B cell (primary cell): Measurements from ENCODE around the gene TMEM156. TPM values are rescaled to one million over a fixed set of nuclear protein-coding genes. Genes with fewer than 3 reads are reported as not detected.

Experiments used
- ATAC-seq: fragments of 200-7000 bp; cut with Tn5 transposase; one replicate; pipeline ENCODE4 v1.10.0; 2021; ENCODE audit warnings: low read depth, mild to moderate bottlenecking, moderate number of reproducible peaks, moderate library complexity
- CTCF ChIA-PET: fragments of 350-600 bp; sonication (Branson Sonifier 250); formaldehyde crosslinking; loops from one replicate; lab custom pipeline; 2021; ENCODE audit warnings: antibody characterized with exemption, inconsistent platforms; lab: Charles Lee
- POLR2A ChIA-PET: fragments of 350-600 bp; sonication (Branson Sonifier 250); formaldehyde crosslinking; loops from one replicate; lab custom pipeline; 2021; ENCODE audit warnings: antibody characterized with exemption; lab: Charles Lee
- DNase-seq: peaks from one replicate; pipeline ENCODE4 v3.0.0; 2013
- H2AFZ ChIP-seq: 2 replicates; pipeline ENCODE4 v1.6.1; 2012; ENCODE audit warnings: mild to moderate bottlenecking, low read depth, low read length; ENCODE audit not compliant: insufficient read depth, poor library complexity, severe bottlenecking
- H3K27ac ChIP-seq, 2 donors: 1 replicate in 1 of 2; 2 replicates in 1 of 2; pipeline ENCODE4 v1.5.1; 2012 to 2013; ENCODE audit warnings: low read length in 2 of 2, mild to moderate bottlenecking in 2 of 2, moderate library complexity in 1 of 2
- H3K27me3 ChIP-seq, 4 experiments: fragments of 200-600 bp in 1 of 4; sonication (generic) in 1 of 4; replicated peaks in 1 of 4; 1 replicate in 2 of 4; 2 replicates in 2 of 4; pipeline versions ENCODE4 v1.6.1 to v1.7.0; 2013 to 2016; ENCODE audit warnings: low read length in 3 of 4, mild to moderate bottlenecking in 2 of 4, mixed read lengths in 1 of 4, moderate library complexity in 1 of 4; ENCODE audit not compliant: insufficient read depth in 4 of 4, control insufficient read depth in 3 of 4; ENCODE audit errors: control extremely low read depth in 1 of 4
- H3K36me3 ChIP-seq, 2 experiments: replicated peaks in 1 of 2; 1 replicate in 1 of 2; 2 replicates in 1 of 2; pipeline versions ENCODE4 v1.6.1 to v1.7.1; 2013; ENCODE audit warnings: low read length in 1 of 2; ENCODE audit not compliant: insufficient read depth in 2 of 2, control insufficient read depth in 1 of 2; ENCODE audit errors: control extremely low read depth in 1 of 2, extremely low read depth in 1 of 2
- H3K4me1 ChIP-seq, 2 donors: fragments of 200-600 bp in 1 of 2; sonication (generic) in 1 of 2; 1 replicate in 1 of 2; 2 replicates in 1 of 2; pipeline versions ENCODE4 v1.5.1 to v1.6.1; 2013 to 2017; ENCODE audit warnings: low read length in 2 of 2; ENCODE audit not compliant: control insufficient read depth in 2 of 2, insufficient read depth in 2 of 2
- H3K4me2 ChIP-seq: replicated peaks from 2 replicates; pipeline ENCODE3; 2012; ENCODE audit warnings: mild to moderate bottlenecking, low read depth, low read length; ENCODE audit not compliant: poor library complexity, severe bottlenecking
- H3K4me3 ChIP-seq, 5 experiments: fragments of 200-600 bp in 1 of 5; sonication (generic) in 1 of 5; 1 replicate in 3 of 5; 2 replicates in 2 of 5; pipeline versions ENCODE4 v1.5.1 to v1.7.0; 2011 to 2016; ENCODE audit warnings: low read length in 4 of 5, mild to moderate bottlenecking in 4 of 5, low read depth in 2 of 5, control low read depth in 1 of 5, moderate library complexity in 1 of 5; ENCODE audit not compliant: insufficient read depth in 1 of 5; ENCODE audit errors: control extremely low read depth in 1 of 5, extremely low read depth in 1 of 5
- H3K79me2 ChIP-seq: fragments of 200-600 bp; sonication (generic); one replicate; pipeline ENCODE4 v1.6.0; 2016; ENCODE audit warnings: low read length; ENCODE audit not compliant: control insufficient read depth, insufficient read depth
- H3K9ac ChIP-seq: fragments of 200-600 bp; sonication (generic); 2 replicates; pipeline ENCODE4 v1.6.1; 2017; ENCODE audit warnings: mild to moderate bottlenecking, low read length, moderate library complexity
- H3K9me3 ChIP-seq, 3 donors: one replicate each; pipeline versions ENCODE4 v1.6.1 to v1.7.1; 2013; ENCODE audit warnings: low read length in 2 of 3; ENCODE audit not compliant: control insufficient read depth in 2 of 3, insufficient read depth in 1 of 3; ENCODE audit errors: control extremely low read depth in 1 of 3
- H4K20me1 ChIP-seq: 2 replicates; pipeline ENCODE4 v1.6.0; 2012; ENCODE audit warnings: mild to moderate bottlenecking, low read length; ENCODE audit not compliant: insufficient read depth, control insufficient read depth, poor library complexity, severe bottlenecking
- H3K27ac Mint-ChIP-seq: one replicate; pipeline ENCODE4 v1.8.0; 2021; ENCODE audit warnings: mixed read lengths
- H3K27me3 Mint-ChIP-seq: one replicate; pipeline ENCODE4 v1.8.0; 2021; ENCODE audit warnings: mixed read lengths
- H3K4me1 Mint-ChIP-seq: one replicate; pipeline ENCODE4 v1.8.0; 2021; ENCODE audit warnings: mixed read lengths
- H3K4me3 Mint-ChIP-seq: one replicate; pipeline ENCODE4 v1.8.0; 2021; ENCODE audit warnings: mixed read lengths
- H3K9me3 Mint-ChIP-seq: one replicate; pipeline ENCODE4 v1.8.0; 2022; ENCODE audit warnings: mixed read lengths; ENCODE audit not compliant: insufficient read depth
- EZH2 ChIP-seq: IDR thresholded peaks from 2 replicates; pipeline ENCODE4 v1.6.1; 2012; ENCODE audit warnings: borderline replicate concordance, low read depth, mild to moderate bottlenecking, moderate library complexity, low read length; ENCODE audit not compliant: insufficient read depth, poor library complexity, severe bottlenecking
- WGBS: methylation state at CpG from one replicate; pipeline ENCODE4 v1.1.5; 2013; ENCODE audit warnings: missing lambda C conversion rate; ENCODE audit not compliant: insufficient coverage; 5-methylcytosine and 5-hydroxymethylcytosine counted together
- intact Hi-C: fragments of 100-400 bp; cut with micrococcal nuclease; formaldehyde crosslinking; loops from one replicate; pipeline ENCODE4 v1.10.0; 2022
- polyA plus RNA-seq: library from polyadenylated mRNA; depleted of rRNA; stranded (reverse); fragments of >200 nt; gene quantifications from 2 replicates; pipeline ENCODE4 v1.2.3, GENCODE V29; 2012
- total RNA-seq, 2 donors: library from RNA; stranded (reverse); fragments of 120-200 nt in 1 of 2; gene quantifications; 1 replicate in 1 of 2; 2 replicates in 1 of 2; pipeline versions ENCODE4 v1.2.3 to v1.2.4, GENCODE V29; 2013 to 2022
- TF ChIP-seq, protein P1 (sequence below): fragments of 200-600 bp; IDR thresholded peaks from one replicate; pipeline ENCODE4 v1.8.0; 2022; ENCODE audit warnings: antibody characterized with exemption, mild to moderate bottlenecking

The TMEM156 gene
- total and polyA plus RNA-seq, 2 donors (not counting 1 experiment from before 2014, with no cell fraction given) = 58.4 to 59.9 TPM

GRCh38 chr4:38948551-38948950 lies 83.7 kb downstream of the TMEM156 start:
- H3K27me3 ChIP-seq = no peaks in the 10 kb centered on the region
- H3K4me3 ChIP-seq = no peak overlapping the region
- no peak for DNase-seq
- POLR2A ChIA-PET = no interaction called here
- no peak overlapping the region for H3K4me3 Mint-ChIP-seq
- WGBS = 97% methylated on average over 2 of the region's 2 CpGs
- no peak overlapping the region for H3K27ac ChIP-seq
- peaks cover 2 to 5% of the 10 kb centered on the region in 2 donors for H3K4me1 ChIP-seq
- H3K9ac ChIP-seq = no peak overlapping the region
- CTCF ChIA-PET = interaction anchor here (1.2 to 1.4 kb wide), 2 partner anchors 26 to 186 kb away, joined by 3 read pairs; no protein-coding TSS in a partner anchor
- H3K9me3 Mint-ChIP-seq = no peaks in the 10 kb centered on the region
- no peak for ATAC-seq
- no peak overlapping the region for H3K27ac Mint-ChIP-seq
- H3K4me2 ChIP-seq = no peak overlapping the region
- H3K9me3 ChIP-seq = no peaks in the 10 kb centered on the region
- no peak overlapping the region for H2AFZ ChIP-seq
- H3K4me1 Mint-ChIP-seq = peaks cover 9% of the 10 kb centered on the region
- no peaks in the 10 kb centered on the region for H3K79me2 ChIP-seq
- no peaks in the 10 kb centered on the region for H3K27me3 Mint-ChIP-seq
- intact Hi-C loops = no loop called here
- no peaks in the 10 kb centered on the region for H3K36me3 ChIP-seq
- H4K20me1 ChIP-seq = no peaks in the 10 kb centered on the region
- TF ChIP-seq EZH2 = no peak
- TF ChIP-seq, protein P1, sequence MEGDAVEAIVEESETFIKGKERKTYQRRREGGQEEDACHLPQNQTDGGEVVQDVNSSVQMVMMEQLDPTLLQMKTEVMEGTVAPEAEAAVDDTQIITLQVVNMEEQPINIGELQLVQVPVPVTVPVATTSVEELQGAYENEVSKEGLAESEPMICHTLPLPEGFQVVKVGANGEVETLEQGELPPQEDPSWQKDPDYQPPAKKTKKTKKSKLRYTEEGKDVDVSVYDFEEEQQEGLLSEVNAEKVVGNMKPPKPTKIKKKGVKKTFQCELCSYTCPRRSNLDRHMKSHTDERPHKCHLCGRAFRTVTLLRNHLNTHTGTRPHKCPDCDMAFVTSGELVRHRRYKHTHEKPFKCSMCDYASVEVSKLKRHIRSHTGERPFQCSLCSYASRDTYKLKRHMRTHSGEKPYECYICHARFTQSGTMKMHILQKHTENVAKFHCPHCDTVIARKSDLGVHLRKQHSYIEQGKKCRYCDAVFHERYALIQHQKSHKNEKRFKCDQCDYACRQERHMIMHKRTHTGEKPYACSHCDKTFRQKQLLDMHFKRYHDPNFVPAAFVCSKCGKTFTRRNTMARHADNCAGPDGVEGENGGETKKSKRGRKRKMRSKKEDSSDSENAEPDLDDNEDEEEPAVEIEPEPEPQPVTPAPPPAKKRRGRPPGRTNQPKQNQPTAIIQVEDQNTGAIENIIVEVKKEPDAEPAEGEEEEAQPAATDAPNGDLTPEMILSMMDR = no peak

DNA sequence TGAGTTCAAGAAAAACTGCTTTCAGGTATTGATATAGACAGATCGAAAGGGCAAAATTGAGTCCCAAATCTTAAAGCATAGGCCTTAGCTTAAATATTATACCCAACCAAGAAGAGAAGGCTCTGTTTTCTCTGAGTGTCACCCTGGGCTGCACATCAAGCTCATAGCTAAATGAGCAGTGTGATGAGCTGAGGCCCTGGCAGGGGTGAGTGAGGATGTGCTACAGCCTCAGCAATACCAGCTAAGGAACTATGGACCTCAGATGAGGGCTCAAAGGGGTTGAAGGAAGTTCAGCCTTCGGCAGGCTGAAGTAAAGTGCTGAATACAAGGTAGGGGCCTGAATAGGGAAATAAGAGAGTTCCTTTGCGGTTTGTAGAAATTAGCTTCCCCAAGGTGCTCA lies 85.3 kb downstream of the TMEM156 start:
- WGBS = no CpG with 5 or more reads among the region's 3 CpGs
- intact Hi-C loops = no loop called here
- DNase-seq = peak; percentile 11

More for the DNA sequence above, 85.3 kb downstream of the TMEM156 start:
- no peaks in the 10 kb centered on the region for H3K9me3 ChIP-seq
- CTCF ChIA-PET = interaction anchor here (0.6 to 1.0 kb wide), 3 partner anchors 44 to 792 kb away, joined by 3 to 4 read pairs (median 3); no protein-coding TSS in a partner anchor
- no peak overlapping the region for H2AFZ ChIP-seq
- POLR2A ChIA-PET = no interaction called here
- H4K20me1 ChIP-seq = no peaks in the 10 kb centered on the region
- H3K27me3 ChIP-seq = no peaks in the 10 kb centered on the region
- H3K4me2 ChIP-seq = peak overlapping the region; percentile 7
- H3K9ac ChIP-seq = no peak overlapping the region
- no peaks in the 10 kb centered on the region for H3K27me3 Mint-ChIP-seq
- peaks cover 9% of the 10 kb centered on the region for H3K4me1 Mint-ChIP-seq
- no peak overlapping the region for H3K4me3 ChIP-seq
- no peaks in the 10 kb centered on the region for H3K79me2 ChIP-seq
- H3K27ac Mint-ChIP-seq = no peak overlapping the region
- no peak for ATAC-seq
- no peaks in the 10 kb centered on the region for H3K36me3 ChIP-seq
- no peak for TF ChIP-seq EZH2
- TF ChIP-seq, protein P1 = no peak
- H3K27ac ChIP-seq = no peak overlapping the region
- H3K4me1 ChIP-seq = peaks cover 2 to 5% of the 10 kb centered on the region in 2 donors
- H3K9me3 Mint-ChIP-seq = no peaks in the 10 kb centered on the region
- H3K4me3 Mint-ChIP-seq = no peak overlapping the region
